Measurements from ENCODE around the gene LRGUK. TPM values are rescaled to one million over a fixed set of nuclear protein-coding genes. Genes with fewer than 3 reads are reported as not detected.

The LRGUK gene
- total RNA-seq, 2 experiments from 2014 or later, result 0.17 to 0.39 TPM

DNA sequence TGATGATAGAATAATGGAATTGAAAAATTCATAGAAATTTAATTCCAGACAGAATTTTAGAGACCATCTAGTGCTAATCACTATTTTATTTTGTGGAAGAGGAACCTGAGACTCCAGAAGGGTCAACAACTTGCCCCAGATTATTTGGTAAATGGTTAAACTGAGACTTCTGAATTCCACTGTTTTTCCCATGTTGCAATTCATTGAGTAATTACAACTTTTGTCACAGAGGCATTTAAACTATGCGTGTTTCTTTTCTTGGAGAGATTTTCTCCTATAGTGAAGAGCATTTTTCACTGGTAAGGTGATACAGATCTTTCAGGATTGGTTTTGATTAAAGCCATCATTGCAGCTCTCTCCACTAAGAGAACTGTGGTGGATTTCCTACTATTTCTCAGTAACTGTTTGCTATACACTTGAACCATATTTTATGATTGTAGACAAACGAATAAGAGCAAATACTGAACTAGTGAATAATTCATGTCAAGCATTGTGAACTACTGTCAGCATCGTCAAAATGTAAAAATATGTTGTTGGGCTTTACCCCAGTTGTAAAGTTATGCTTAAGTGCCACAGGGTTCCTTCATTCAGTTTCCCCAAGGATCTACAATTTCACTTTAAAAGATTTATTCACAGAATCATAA, 26.5 kb downstream of the LRGUK start:
- Mint-ChIP-seq H3K4me3 (no peak overlapping the region), H3K27me3 (peaks cover 10% of the 10 kb centered on the region), H3K27ac (no peak overlapping the region), H3K36me3 (no peaks in the 10 kb centered on the region), H3K9me3 (no peaks in the 10 kb centered on the region), H3K4me1 (peaks cover 8% of the 10 kb centered on the region)
- POLR2A ChIA-PET, result no interaction called here
- DNase-seq (no peak), ATAC-seq (ENCODE audit: low read depth) (no peak)

GRCh38 chr7:134154581-134155130, 27.5 kb downstream of the LRGUK start:
- ATAC-seq (ENCODE audit: low read depth) (no peak), DNase-seq (no peak)
- Mint-ChIP-seq H3K36me3 (no peaks in the 10 kb centered on the region), H3K4me3 (no peak overlapping the region), H3K9me3 (no peaks in the 10 kb centered on the region), H3K27me3 (peaks cover 10% of the 10 kb centered on the region), H3K27ac (no peak overlapping the region), H3K4me1 (peaks cover 8% of the 10 kb centered on the region)
- POLR2A ChIA-PET, result no interaction called here

GRCh38 chr7:134155206-134155605, 28.1 kb downstream of the LRGUK start:
- POLR2A ChIA-PET, result no interaction called here
- peaks cover 10% of the 10 kb centered on the region for H3K27me3 Mint-ChIP-seq
- DNase-seq, result no peak
- H3K27ac Mint-ChIP-seq, result no peak overlapping the region
- no peaks in the 10 kb centered on the region for H3K9me3 Mint-ChIP-seq
- no peak for ATAC-seq (ENCODE audit: low read depth)
- no peaks in the 10 kb centered on the region for H3K36me3 Mint-ChIP-seq
- H3K4me3 Mint-ChIP-seq, result no peak overlapping the region
- H3K4me1 Mint-ChIP-seq, result peaks cover 8% of the 10 kb centered on the region

- Mint-ChIP-seq H3K36me3 (no peaks in the 10 kb centered on the region), H3K27me3 (peaks cover 10% of the 10 kb centered on the region), H3K27ac (no peak overlapping the region), H3K4me1 (peaks cover 8% of the 10 kb centered on the region), H3K4me3 (no peak overlapping the region), H3K9me3 (no peaks in the 10 kb centered on the region)
- no peak for ATAC-seq (ENCODE audit: low read depth)
- DNase-seq, result no peak
- POLR2A ChIA-PET, result no interaction called here
Measured at GRCh38 chr7:134155871-134156270, 28.7 kb downstream of the LRGUK start.

- Mint-ChIP-seq H3K36me3 (no peaks in the 10 kb centered on the region), H3K4me3 (no peak overlapping the region), H3K9me3 (no peaks in the 10 kb centered on the region), H3K27ac (no peak overlapping the region), H3K4me1 (no peaks in the 10 kb centered on the region), H3K27me3 (peaks cover 3% of the 10 kb centered on the region)
- POLR2A ChIA-PET, result no interaction called here
- ATAC-seq (ENCODE audit: low read depth), result no peak
- no peak for DNase-seq
Measured at GRCh38 chr7:134165252-134165651, 38.1 kb downstream of the LRGUK start.

DNA sequence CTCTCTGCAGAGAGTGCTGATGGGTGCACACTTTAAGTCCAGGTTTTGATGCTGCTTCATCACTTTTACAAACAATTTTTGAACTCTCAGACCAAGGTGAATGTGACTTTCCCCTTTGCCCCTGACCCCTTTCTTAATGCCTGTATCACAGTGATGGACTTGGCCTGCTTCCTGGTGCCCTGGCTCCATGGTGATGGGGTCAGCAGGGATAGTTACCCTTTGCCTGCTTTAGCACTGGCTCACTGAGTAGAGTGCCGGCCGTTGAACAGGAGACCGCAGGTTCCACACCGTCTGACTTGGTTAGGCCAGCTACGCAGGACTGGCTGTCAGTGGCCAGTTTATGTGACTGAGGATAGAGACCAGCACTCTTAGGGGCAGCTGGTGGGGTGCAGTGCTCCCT, 40.1 kb downstream of the LRGUK start:
- peaks cover 3% of the 10 kb centered on the region for H3K27me3 Mint-ChIP-seq
- POLR2A ChIA-PET, result no interaction called here
- H3K36me3 Mint-ChIP-seq, result no peaks in the 10 kb centered on the region
- ATAC-seq (ENCODE audit: low read depth) (no peak), DNase-seq (no peak)
- no peak overlapping the region for H3K27ac Mint-ChIP-seq
- no peaks in the 10 kb centered on the region for H3K9me3 Mint-ChIP-seq
- H3K4me3 Mint-ChIP-seq, result no peak overlapping the region
- H3K4me1 Mint-ChIP-seq, result no peaks in the 10 kb centered on the region

GRCh38 chr7:134167841-134168240, 40.7 kb downstream of the LRGUK start:
- Mint-ChIP-seq H3K27ac (no peak overlapping the region), H3K4me1 (no peaks in the 10 kb centered on the region), H3K4me3 (no peak overlapping the region), H3K27me3 (peaks cover 2% of the 10 kb centered on the region), H3K36me3 (no peaks in the 10 kb centered on the region), H3K9me3 (no peaks in the 10 kb centered on the region)
- no peak for DNase-seq
- POLR2A ChIA-PET, result no interaction called here
- no peak for ATAC-seq (ENCODE audit: low read depth)

GRCh38 chr7:134174795-134175261, 47.7 kb downstream of the LRGUK start:
- Mint-ChIP-seq H3K27ac (no peak overlapping the region), H3K9me3 (no peaks in the 10 kb centered on the region), H3K4me1 (peaks cover 6% of the 10 kb centered on the region), H3K36me3 (no peaks in the 10 kb centered on the region), H3K4me3 (no peak overlapping the region), H3K27me3 (no peaks in the 10 kb centered on the region)
- POLR2A ChIA-PET, result no interaction called here
- DNase-seq (no peak), ATAC-seq (ENCODE audit: low read depth) (peak; percentile 83)

- POLR2A ChIA-PET, result no interaction called here
- no peaks in the 10 kb centered on the region for H3K36me3 Mint-ChIP-seq
- ATAC-seq (ENCODE audit: low read depth) (no peak), DNase-seq (no peak)
- H3K9me3 Mint-ChIP-seq, result no peaks in the 10 kb centered on the region
- peaks cover 6% of the 10 kb centered on the region for H3K4me1 Mint-ChIP-seq
- H3K27me3 Mint-ChIP-seq, result no peaks in the 10 kb centered on the region
- H3K4me3 Mint-ChIP-seq, result no peak overlapping the region
- no peak overlapping the region for H3K27ac Mint-ChIP-seq
Measured at GRCh38 chr7:134175334-134176036, 48.3 kb downstream of the LRGUK start.

DNA sequence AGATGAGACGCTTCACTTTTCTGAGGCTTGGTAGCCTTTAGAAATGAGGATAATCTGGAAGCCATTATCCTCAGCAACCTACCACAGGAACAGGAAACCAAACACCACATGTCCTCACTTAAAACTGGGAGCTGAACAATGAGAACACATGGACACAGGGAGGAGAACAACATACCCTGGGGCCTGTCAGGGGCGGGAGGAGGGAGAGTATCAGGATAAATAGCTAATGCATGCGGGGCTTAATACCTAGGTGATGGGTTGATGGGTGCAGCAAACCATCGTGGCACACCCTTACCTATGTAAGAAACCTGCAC, 48.9 kb downstream of the LRGUK start:
- Mint-ChIP-seq H3K4me3 (no peak overlapping the region), H3K36me3 (no peaks in the 10 kb centered on the region), H3K9me3 (no peaks in the 10 kb centered on the region), H3K4me1 (peaks cover 6% of the 10 kb centered on the region), H3K27ac (no peak overlapping the region), H3K27me3 (no peaks in the 10 kb centered on the region)
- DNase-seq, result no peak
- POLR2A ChIA-PET, result no interaction called here
- ATAC-seq (ENCODE audit: low read depth), result no peak

GRCh38 chr7:134179036-134180011, 52.2 kb downstream of the LRGUK start:
- Mint-ChIP-seq H3K36me3 (no peaks in the 10 kb centered on the region), H3K27me3 (no peaks in the 10 kb centered on the region), H3K4me1 (peaks cover 4% of the 10 kb centered on the region), H3K9me3 (no peaks in the 10 kb centered on the region), H3K27ac (no peak overlapping the region), H3K4me3 (no peak overlapping the region)
- POLR2A ChIA-PET, result no interaction called here
- DNase-seq (no peak), ATAC-seq (ENCODE audit: low read depth) (no peak)

DNA sequence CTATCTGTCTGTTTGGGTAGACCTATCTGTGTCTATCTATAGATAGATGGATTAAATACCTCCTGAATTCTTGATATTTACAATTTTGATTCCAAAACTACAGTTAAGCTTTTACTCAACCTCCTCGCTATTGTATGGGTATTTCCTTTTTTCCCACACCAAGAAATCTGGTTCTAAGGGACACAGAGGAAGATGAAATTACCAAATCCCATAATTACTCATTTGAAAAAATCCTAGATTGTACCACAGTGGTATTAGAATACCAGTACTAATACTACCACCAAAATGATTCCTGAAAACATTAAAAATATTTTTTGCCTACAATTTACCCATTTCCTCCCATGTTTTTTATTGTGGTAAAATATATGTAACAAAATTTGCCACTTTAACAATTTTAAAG, 53.2 kb downstream of the LRGUK start:
- POLR2A ChIA-PET, result no interaction called here
- Mint-ChIP-seq H3K9me3 (no peaks in the 10 kb centered on the region), H3K27ac (no peak overlapping the region), H3K27me3 (no peaks in the 10 kb centered on the region), H3K4me3 (no peak overlapping the region), H3K4me1 (no peaks in the 10 kb centered on the region), H3K36me3 (no peaks in the 10 kb centered on the region)
- DNase-seq (no peak), ATAC-seq (ENCODE audit: low read depth) (no peak)

GRCh38 chr7:134182078-134182477, 54.9 kb downstream of the LRGUK start:
- POLR2A ChIA-PET, result no interaction called here

More at GRCh38 chr7:134182078-134182477, 54.9 kb downstream of the LRGUK start:
- Mint-ChIP-seq H3K4me1 (no peaks in the 10 kb centered on the region), H3K9me3 (no peaks in the 10 kb centered on the region), H3K27ac (no peak overlapping the region), H3K27me3 (peaks cover 4% of the 10 kb centered on the region), H3K4me3 (no peak overlapping the region), H3K36me3 (no peaks in the 10 kb centered on the region)
- DNase-seq, result no peak
- ATAC-seq (ENCODE audit: low read depth), result no peak

All from activated naive CD8-positive, alpha-beta T cell treated with anti-CD3 and anti-CD28 coated beads, Interleukin-2, amount 10 ng/mL, durations not matched to agents 7 days and 5 days (primary cell).